Measurements from ENCODE around the gene SPTBN5.

DNA sequence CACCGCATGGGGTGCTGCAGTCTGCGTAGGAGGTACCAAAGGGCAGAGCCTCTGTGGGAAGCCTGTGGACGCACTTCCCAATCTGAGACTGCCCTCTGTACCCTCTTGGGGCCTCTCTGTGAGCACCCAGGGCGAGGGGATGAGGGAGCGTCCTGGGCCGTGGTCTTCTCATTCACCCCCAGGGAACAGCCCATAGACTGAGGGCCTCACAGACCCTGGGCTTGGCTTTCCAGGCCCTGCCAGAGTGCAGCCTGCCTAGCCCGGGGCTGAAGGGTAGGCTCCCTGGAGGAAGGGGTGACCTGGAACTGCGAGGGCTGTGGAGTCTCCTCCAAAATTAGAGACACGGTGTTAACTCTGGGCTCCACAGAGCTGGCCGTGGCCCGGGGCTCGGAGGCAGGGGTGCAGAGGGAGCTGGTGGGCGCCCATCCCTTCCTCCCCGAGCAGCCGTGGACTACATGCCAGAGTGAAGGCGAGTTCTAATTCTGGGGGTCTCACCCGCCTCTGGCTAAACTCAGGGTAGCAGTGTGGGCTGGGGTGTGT, 468 bp upstream of the SPTBN5 start:
- TF ChIP-seq POLR2A (IDR thresholded peaks at IDR 0.05), result no peak
- TF ChIP-seq, protein P1, sequence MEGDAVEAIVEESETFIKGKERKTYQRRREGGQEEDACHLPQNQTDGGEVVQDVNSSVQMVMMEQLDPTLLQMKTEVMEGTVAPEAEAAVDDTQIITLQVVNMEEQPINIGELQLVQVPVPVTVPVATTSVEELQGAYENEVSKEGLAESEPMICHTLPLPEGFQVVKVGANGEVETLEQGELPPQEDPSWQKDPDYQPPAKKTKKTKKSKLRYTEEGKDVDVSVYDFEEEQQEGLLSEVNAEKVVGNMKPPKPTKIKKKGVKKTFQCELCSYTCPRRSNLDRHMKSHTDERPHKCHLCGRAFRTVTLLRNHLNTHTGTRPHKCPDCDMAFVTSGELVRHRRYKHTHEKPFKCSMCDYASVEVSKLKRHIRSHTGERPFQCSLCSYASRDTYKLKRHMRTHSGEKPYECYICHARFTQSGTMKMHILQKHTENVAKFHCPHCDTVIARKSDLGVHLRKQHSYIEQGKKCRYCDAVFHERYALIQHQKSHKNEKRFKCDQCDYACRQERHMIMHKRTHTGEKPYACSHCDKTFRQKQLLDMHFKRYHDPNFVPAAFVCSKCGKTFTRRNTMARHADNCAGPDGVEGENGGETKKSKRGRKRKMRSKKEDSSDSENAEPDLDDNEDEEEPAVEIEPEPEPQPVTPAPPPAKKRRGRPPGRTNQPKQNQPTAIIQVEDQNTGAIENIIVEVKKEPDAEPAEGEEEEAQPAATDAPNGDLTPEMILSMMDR (IDR thresholded peaks at IDR 0.05), result no peak
